GM12878 (cell line): Measurements from ENCODE around the gene DENND10. TPM values are rescaled to one million over a fixed set of nuclear protein-coding genes. Genes with fewer than 3 reads are reported as not detected.
"Not testable (repeated sequence)": the region's sequence is repeated elsewhere in the genome, so short reads cannot be mapped to it uniquely, and the experiment has no call there.

Experiments
- ATAC-seq: fragments of 200-7000 bp; cut with Tn5 transposase; 3 replicates; pipeline ENCODE4 v1.9.1; 2020; ENCODE audit warnings: mild to moderate bottlenecking, moderate library complexity
- BruUV-seq: library from RNA; stranded (reverse); fragments of 400-500 nt; replicated peaks from 2 replicates; lab custom pipeline; 2021; lab: Mats Ljungman, UMichigan
- CTCF ChIA-PET: fragments of 300-600 bp; sonication (Branson Sonifier 250); formaldehyde crosslinking; extraction: SDS; loops from one replicate; lab custom pipeline; 2021; ENCODE audit warnings: inconsistent platforms; lab: Yijun Ruan, JAX
- POLR2A ChIA-PET: fragments of 350-600 bp; formaldehyde crosslinking; extraction: SDS; loops from one replicate; lab custom pipeline; 2021; ENCODE audit warnings: inconsistent platforms; lab: Charles Lee
- RAD21 ChIA-PET: fragments of 300-600 bp; sonication (Branson Sonifier 250); formaldehyde crosslinking; loops from one replicate; lab custom pipeline; 2023; ENCODE audit warnings: antibody characterized with exemption; ENCODE audit not compliant: unreplicated experiment; lab: Charles Lee
- SMC1A ChIA-PET: fragments of 300-600 bp; sonication (Branson Sonifier 250); formaldehyde crosslinking; loops from one replicate; lab custom pipeline; 2023; ENCODE audit not compliant: unreplicated experiment, uncharacterized antibody; lab: Charles Lee
- DNase-seq: peaks from one replicate; pipeline ENCODE4 v3.0.0-alpha.2; 2011; ENCODE audit warnings: low read depth, low spot score
- FAIRE-seq: peaks from 3 replicates; lab custom pipeline; 2011; peaks lifted over from hg19 to GRCh38; lab: Jason Lieb, UNC
- H2AFZ ChIP-seq: 2 replicates; pipeline ENCODE4 v1.6.0; 2011; ENCODE audit warnings: low read depth, low read length, control low read depth; ENCODE audit not compliant: control insufficient read depth
- H3K27ac ChIP-seq: 2 replicates; pipeline ENCODE4 v1.5.1; 2011; ENCODE audit warnings: control low read depth; ENCODE audit not compliant: control insufficient read depth, insufficient read depth
- H3K27me3 ChIP-seq, 2 experiments: replicated peaks in 1 of 2; 2 replicates each; pipeline versions ENCODE4 v1.6.0 to v1.6.1; 2011; ENCODE audit warnings: low read length in 1 of 2; ENCODE audit not compliant: control insufficient read depth in 2 of 2, insufficient read depth in 2 of 2
- H3K36me3 ChIP-seq, 2 experiments: 2 replicates each; pipeline ENCODE4 v1.5.1; 2011; ENCODE audit warnings: low read length in 1 of 2; ENCODE audit not compliant: control insufficient read depth in 2 of 2, insufficient read depth in 2 of 2
- H3K4me1 ChIP-seq: 2 replicates; pipeline ENCODE4 v1.6.1; 2011; ENCODE audit warnings: mild to moderate bottlenecking, low read length, moderate library complexity, mixed read lengths; ENCODE audit not compliant: control insufficient read depth, insufficient read depth
- H3K4me2 ChIP-seq: 2 replicates; pipeline ENCODE4 v1.6.0; 2011; ENCODE audit warnings: control low read depth; ENCODE audit not compliant: control insufficient read depth, insufficient read depth
- H3K4me3 ChIP-seq: fragments of 200-600 bp; sonication (generic); 2 replicates; pipeline ENCODE4 v1.5.1; 2016
- H3K79me2 ChIP-seq: 2 replicates; pipeline ENCODE4 v1.6.0; 2011; ENCODE audit warnings: low read length; ENCODE audit not compliant: control insufficient read depth, insufficient read depth
- H3K9ac ChIP-seq: 2 replicates; pipeline ENCODE4 v1.8.0; 2011; ENCODE audit warnings: low read length, control low read depth, mixed read lengths; ENCODE audit not compliant: control insufficient read depth, insufficient read depth
- H3K9me3 ChIP-seq: replicated peaks from 3 replicates; pipeline ENCODE4 v1.5.1; 2011; ENCODE audit warnings: mild to moderate bottlenecking, low read length; ENCODE audit not compliant: control insufficient read depth, insufficient read depth
- H4K20me1 ChIP-seq: 2 replicates; pipeline ENCODE4 v1.6.0; 2011; ENCODE audit not compliant: control insufficient read depth, insufficient read depth
- CBFB ChIP-seq: IDR thresholded peaks from 2 replicates; pipeline ENCODE4 v1.6.1; 2016; ENCODE audit warnings: antibody characterized with exemption, low read depth
- CBX3 ChIP-seq: fragments of 200-600 bp; sonication (generic); IDR thresholded peaks from 2 replicates; pipeline ENCODE4 v1.6.1; 2016; ENCODE audit warnings: low read depth, borderline replicate concordance
- MYC ChIP-seq: IDR thresholded peaks from 2 replicates; pipeline ENCODE4 v1.6.1; 2011; ENCODE audit warnings: mild to moderate bottlenecking, low read length, moderate library complexity, inconsistent platforms; ENCODE audit not compliant: insufficient read depth, insufficient replicate concordance, insufficient read length, severe bottlenecking
- RCOR1 ChIP-seq: conservative IDR thresholded peaks from 2 replicates; pipeline ENCODE4 v1.6.1; 2012; ENCODE audit warnings: low read depth, low read length, improper control_type of control experiment
- RUNX3 ChIP-seq: IDR thresholded peaks from 2 replicates; pipeline ENCODE4 v1.6.1; 2012; ENCODE audit warnings: low read length, inconsistent platforms
- ZNF622 ChIP-seq: fragments of 450-650 bp; IDR thresholded peaks from 2 replicates; pipeline ENCODE4 v1.6.1; 2017; ENCODE audit warnings: mild to moderate bottlenecking, inconsistent platforms
- WGBS: methylation state at CpG from one replicate; pipeline ENCODE4 v1.1.6; 2016; ENCODE audit warnings: low lambda C conversion rate; ENCODE audit not compliant: insufficient replicate concordance, insufficient coverage; ENCODE audit errors: missing lambda C conversion rate; 5-methylcytosine and 5-hydroxymethylcytosine counted together
- in situ Hi-C: fragments of 300-500 bp; cut with MboI; formaldehyde crosslinking; loops from 9 replicates; pipeline ENCODE4 v1.14.3; 2018; ENCODE audit warnings: mixed read lengths
- intact Hi-C: fragments of 100-400 bp; cut with micrococcal nuclease; formaldehyde crosslinking; loops from one replicate; pipeline ENCODE4 v1.14.2; 2022; ENCODE audit not compliant: unreplicated experiment
- polyA plus RNA-seq, 11 experiments: library from polyadenylated mRNA; depleted of rRNA in 4 of 11; unstranded in 6 of 11; stranded (reverse) in 5 of 11; fragments of >200 nt; fragmentation: Nextera tagmentation in 4 of 11; fragmentation: Illumina TruSeq in 1 of 11; extraction: Ambion mirVana in 4 of 11; extraction: Trizol in 1 of 11; gene quantifications; 1 replicate in 1 of 11; 2 replicates in 10 of 11; pipeline versions ENCODE4 v1.2.1 to v1.2.3, GENCODE V29; 2011 to 2016; ENCODE audit warnings: inconsistent platforms in 2 of 11, missing spikeins in 2 of 11, low read depth in 1 of 11
- total RNA-seq, 4 experiments: library from RNA; depleted of rRNA in 3 of 4; stranded (reverse); fragments of >200 nt in 3 of 4; fragmentation: Illumina TruSeq in 1 of 4; extraction: Trizol in 1 of 4; gene quantifications; 2 replicates each; pipeline versions ENCODE4 v1.2.1 to v1.2.3, GENCODE V29; 2013 to 2021

Gene DENND10
- total and polyA plus RNA-seq, 10 of the 15 experiments (the other 5 are each of a cell fraction or from before 2014, with no cell fraction given), result 21.5 to 39.8 (median 26.2) TPM

DNA sequence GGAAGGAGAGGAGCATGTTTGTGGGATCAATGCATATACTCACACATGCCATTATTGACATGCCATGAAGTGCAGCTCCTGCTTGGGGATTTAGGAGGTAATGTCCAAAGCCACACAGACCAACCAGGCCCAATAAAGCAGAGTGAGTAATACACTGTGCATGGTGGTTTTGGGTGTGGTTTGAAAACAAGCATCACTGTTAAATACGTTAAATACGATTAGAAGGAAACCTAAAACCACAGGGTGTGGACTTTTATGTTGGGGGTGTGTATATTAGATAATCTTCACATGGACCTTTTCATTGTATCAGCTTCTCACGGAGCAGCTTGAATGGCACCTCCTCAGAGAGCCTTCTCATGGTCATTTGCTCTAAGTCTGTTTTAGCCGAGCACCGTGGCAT is 12.9 kb upstream of the DENND10 start:
- SMC1A ChIA-PET, result interaction anchor here (2.1 kb wide), 1 partner anchor 10 kb away, joined by 5 read pairs; no protein-coding TSS in a partner anchor
- Histone ChIP-seq H3K27ac (no peak overlapping the region), H4K20me1 (no peaks in the 10 kb centered on the region), H3K4me3 (no peak overlapping the region), H3K36me3 (no peaks in the 10 kb centered on the region), H2AFZ (no peak overlapping the region; the same call in 1 of the 2 replicates), H3K9me3 (no peaks in the 10 kb centered on the region), H3K4me1 (peaks cover 27% of the 10 kb centered on the region), H3K4me2 (no peak overlapping the region), H3K79me2 (no peaks in the 10 kb centered on the region), H3K9ac (no peak overlapping the region), H3K27me3 (no peaks in the 10 kb centered on the region)
- CTCF ChIA-PET, result no interaction called here
- DNase-seq, result no peak
- RAD21 ChIA-PET, result no interaction called here
- peak; percentile 7 for FAIRE-seq
- intact Hi-C loops (no loop called here), in situ Hi-C loops (no loop called here)
- no TSS peak for BruUV-seq
- peak; percentile 52 for ATAC-seq
- 48% methylated on average over 5 of the region's 5 CpGs for WGBS
- POLR2A ChIA-PET, result interaction anchor here (0.6 kb wide), 1 partner anchor 24 kb away, joined by 3 read pairs; no protein-coding TSS in a partner anchor
- 0 out of 2 replicates have a peak, but pooled peaks have one; percentile 24 for TF ChIP-seq CBFB
- no peak for TF ChIP-seq RCOR1
- TF ChIP-seq RUNX3, result peak; percentile 79
- TF ChIP-seq ZNF622, result no peak

DNA sequence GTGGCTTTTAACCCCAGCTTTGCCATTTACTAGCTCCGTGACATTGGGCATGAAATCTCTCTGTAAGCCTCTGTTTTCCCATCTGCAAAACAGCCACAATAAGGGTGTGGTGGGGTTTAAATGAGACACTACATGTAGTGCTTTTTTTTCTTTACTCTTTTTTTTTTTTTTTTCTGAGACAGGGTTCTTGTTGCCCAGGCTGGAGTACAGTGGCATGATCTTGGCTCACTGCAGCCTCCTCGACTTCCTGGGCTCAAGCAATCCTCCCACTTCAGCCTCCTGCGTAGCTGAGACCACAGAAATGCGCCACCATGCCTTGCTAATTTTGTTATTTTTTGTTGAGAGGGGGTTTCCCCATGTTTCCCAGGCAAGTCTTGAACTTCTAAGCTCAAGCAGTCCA is 8.3 kb upstream of the DENND10 start:
- no peaks in the 10 kb centered on the region for H3K27me3 ChIP-seq
- no peaks in the 10 kb centered on the region for H3K79me2 ChIP-seq
- H3K4me3 ChIP-seq, result no peak overlapping the region
- H3K27ac ChIP-seq, result no peak overlapping the region
- no peaks in the 10 kb centered on the region for H3K36me3 ChIP-seq
- peaks cover 5% of the 10 kb centered on the region for H3K4me1 ChIP-seq
- no peaks in the 10 kb centered on the region for H3K9me3 ChIP-seq
- DNase-seq (no peak), FAIRE-seq (no peak), ATAC-seq (peak; percentile 19; the same call in 1 of the 3 replicates)
- RAD21 ChIA-PET, result no interaction called here
- POLR2A ChIA-PET, result interaction anchor here (0.6 to 1.5 kb wide), 2 partner anchors 8 to 14 kb away, joined by 4 to 6 read pairs; partner anchors contain the start of gene DENND10
- no peaks in the 10 kb centered on the region for H4K20me1 ChIP-seq
- in situ Hi-C loops, result no loop called here
- no peak overlapping the region for H3K9ac ChIP-seq
- WGBS, result 26% methylated on average over 4 of the region's 4 CpGs
- TF ChIP-seq CBX3, result no peak
- no peak for TF ChIP-seq MYC
- peak; percentile 41 for TF ChIP-seq RUNX3
- SMC1A ChIA-PET, result interaction anchor here (1.3 kb wide), 2 partner anchors 10 to 13 kb away, joined by 3 to 4 read pairs; no protein-coding TSS in a partner anchor
- CTCF ChIA-PET, result no interaction called here
- intact Hi-C loops, result no loop called here
- BruUV-seq, result no TSS peak
- no peak overlapping the region for H3K4me2 ChIP-seq
- H2AFZ ChIP-seq, result no peak overlapping the region

DNA sequence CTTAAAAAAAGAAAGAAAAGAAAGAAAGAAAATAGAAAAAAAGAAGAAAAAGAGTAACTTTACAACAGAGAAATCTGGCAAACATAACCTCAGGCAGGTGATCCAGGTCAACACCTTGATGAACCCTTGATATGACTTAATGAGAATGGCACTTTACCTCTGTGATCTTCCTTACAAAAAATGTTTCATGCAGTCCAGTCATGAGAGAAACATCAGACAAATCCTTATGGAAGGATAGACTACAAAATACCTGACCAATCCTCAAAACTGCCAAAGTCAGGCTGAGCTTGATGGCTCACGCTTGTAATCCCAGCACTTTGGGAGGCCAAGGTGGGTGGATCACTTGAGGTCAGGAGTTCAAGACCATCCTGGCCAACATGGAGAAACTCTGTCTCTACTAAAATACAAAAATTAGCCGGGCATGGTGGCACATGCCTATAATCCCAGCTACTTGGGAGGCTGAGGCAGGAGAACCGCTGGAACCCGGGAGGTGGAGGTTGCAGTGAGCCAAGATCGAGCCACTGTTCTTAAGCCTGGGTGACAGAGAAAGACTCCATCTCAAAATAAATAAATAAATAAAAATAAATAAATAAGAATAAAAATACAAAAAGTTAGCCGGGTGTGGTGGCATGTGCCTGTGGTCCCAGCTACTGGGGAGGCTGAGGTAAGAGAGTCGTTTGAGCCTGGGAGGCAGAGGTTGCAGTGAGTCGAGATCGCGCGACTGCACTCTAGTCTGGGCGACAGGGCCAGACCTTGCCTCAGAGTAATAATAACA is 7.1 kb upstream of the DENND10 start:
- H3K27ac ChIP-seq, BruUV-seq, intact Hi-C loops, H3K4me2 ChIP-seq, H3K9me3 ChIP-seq, DNase-seq, H3K4me1 ChIP-seq, in situ Hi-C loops, H4K20me1 ChIP-seq, H3K27me3 ChIP-seq, ATAC-seq, RAD21 ChIA-PET, H3K4me3 ChIP-seq, H2AFZ ChIP-seq, H3K9ac ChIP-seq, H3K36me3 ChIP-seq, FAIRE-seq, H3K79me2 ChIP-seq: not testable (repeated sequence)
- WGBS, result 91% methylated on average over 12 of the region's 12 CpGs
- POLR2A ChIA-PET, result interaction anchor here (0.6 kb wide), 1 partner anchor 43 kb away, joined by 3 read pairs; no protein-coding TSS in a partner anchor
- SMC1A ChIA-PET, result interaction anchor here (1.3 kb wide), 2 partner anchors 11 to 14 kb away, joined by 3 to 4 read pairs; no protein-coding TSS in a partner anchor
- CTCF ChIA-PET, result interaction anchor here (1.0 kb wide), 2 partner anchors 13 to 103 kb away, joined by 3 to 4 read pairs; no protein-coding TSS in a partner anchor
